ENCODE data around the gene ST8SIA6.

GRCh38 chr10:17278607-17279240, 175.7 kb downstream of the ST8SIA6 start:
- TF ChIP-seq, protein P1, sequence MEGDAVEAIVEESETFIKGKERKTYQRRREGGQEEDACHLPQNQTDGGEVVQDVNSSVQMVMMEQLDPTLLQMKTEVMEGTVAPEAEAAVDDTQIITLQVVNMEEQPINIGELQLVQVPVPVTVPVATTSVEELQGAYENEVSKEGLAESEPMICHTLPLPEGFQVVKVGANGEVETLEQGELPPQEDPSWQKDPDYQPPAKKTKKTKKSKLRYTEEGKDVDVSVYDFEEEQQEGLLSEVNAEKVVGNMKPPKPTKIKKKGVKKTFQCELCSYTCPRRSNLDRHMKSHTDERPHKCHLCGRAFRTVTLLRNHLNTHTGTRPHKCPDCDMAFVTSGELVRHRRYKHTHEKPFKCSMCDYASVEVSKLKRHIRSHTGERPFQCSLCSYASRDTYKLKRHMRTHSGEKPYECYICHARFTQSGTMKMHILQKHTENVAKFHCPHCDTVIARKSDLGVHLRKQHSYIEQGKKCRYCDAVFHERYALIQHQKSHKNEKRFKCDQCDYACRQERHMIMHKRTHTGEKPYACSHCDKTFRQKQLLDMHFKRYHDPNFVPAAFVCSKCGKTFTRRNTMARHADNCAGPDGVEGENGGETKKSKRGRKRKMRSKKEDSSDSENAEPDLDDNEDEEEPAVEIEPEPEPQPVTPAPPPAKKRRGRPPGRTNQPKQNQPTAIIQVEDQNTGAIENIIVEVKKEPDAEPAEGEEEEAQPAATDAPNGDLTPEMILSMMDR (IDR thresholded peaks at IDR 0.05): no peak
- TF ChIP-seq POLR2A (IDR thresholded peaks at IDR 0.05; ENCODE audit: low read length): no peak
